Coronary artery (tissue), 2 donors: ENCODE measurements around the gene MAP1B.

Experiments used
- DNase-seq: peaks from one replicate; pipeline ENCODE4 v3.0.0-alpha.2; 2017; ENCODE audit warnings: low spot score
- H3K27ac ChIP-seq, 2 donors: fragments of 200-600 bp; sonication (generic); one replicate each; pipeline ENCODE4 v1.5.1; 2016 to 2019
- H3K4me3 ChIP-seq: fragments of 200-600 bp; sonication (generic); 2 replicates; pipeline ENCODE4 v1.5.1; 2016; ENCODE audit warnings: mild to moderate bottlenecking, moderate library complexity
- CTCF ChIP-seq: fragments of 200-600 bp; sonication (generic); IDR thresholded peaks from one replicate; pipeline ENCODE4 v1.5.1; 2019; ENCODE audit warnings: antibody characterized with exemption

The MAP1B gene

GRCh38 chr5:72107131-72107900 lies at the start of gene MAP1B:
TSS of gene MAP1B (plus strand) at chr5:72107475. CDS start at chr5:72107532, 57 bp downstream.
- no peak for TF ChIP-seq CTCF
- peak within 1 kb of the TSS; percentile 96 for H3K4me3 ChIP-seq
- peak within 1 kb of the TSS; percentile 94 to 98 for H3K27ac ChIP-seq
- DNase-seq: peak; percentile 87

- DNase-seq: no peak
- Histone ChIP-seq H3K27ac (no peak overlapping the region), H3K4me3 (no peak overlapping the region)
- no peak for TF ChIP-seq CTCF
These were observed 49.5 kb upstream of the MAP1B start for GRCh38 chr5:72057816-72058215.

GRCh38 chr5:72063219-72063819 lies 44.0 kb upstream of the MAP1B start:
- DNase-seq: no peak

GRCh38 chr5:72064801-72065570 lies 42.3 kb upstream of the MAP1B start:
- no peak for TF ChIP-seq CTCF
- Histone ChIP-seq H3K4me3 (no peak overlapping the region), H3K27ac (no peak overlapping the region)
- DNase-seq: no peak

More at GRCh38 chr5:72063219-72063819, 44.0 kb upstream of the MAP1B start:
- Histone ChIP-seq H3K4me3 (no peak overlapping the region), H3K27ac (no peak overlapping the region)
- TF ChIP-seq CTCF: no peak

- TF ChIP-seq CTCF: no peak
- DNase-seq: no peak
- H3K4me3 ChIP-seq: no peak overlapping the region
- H3K27ac ChIP-seq: no peak overlapping the region
These were observed 41.5 kb upstream of the MAP1B start for GRCh38 chr5:72065751-72066255.

GRCh38 chr5:72066705-72067107 lies 40.6 kb upstream of the MAP1B start:
- no peak for DNase-seq
- H3K4me3 ChIP-seq: no peak overlapping the region
- no peak overlapping the region for H3K27ac ChIP-seq
- TF ChIP-seq CTCF: no peak
